ENCODE results near the gene PACS2.

The PACS2 gene

DNA sequence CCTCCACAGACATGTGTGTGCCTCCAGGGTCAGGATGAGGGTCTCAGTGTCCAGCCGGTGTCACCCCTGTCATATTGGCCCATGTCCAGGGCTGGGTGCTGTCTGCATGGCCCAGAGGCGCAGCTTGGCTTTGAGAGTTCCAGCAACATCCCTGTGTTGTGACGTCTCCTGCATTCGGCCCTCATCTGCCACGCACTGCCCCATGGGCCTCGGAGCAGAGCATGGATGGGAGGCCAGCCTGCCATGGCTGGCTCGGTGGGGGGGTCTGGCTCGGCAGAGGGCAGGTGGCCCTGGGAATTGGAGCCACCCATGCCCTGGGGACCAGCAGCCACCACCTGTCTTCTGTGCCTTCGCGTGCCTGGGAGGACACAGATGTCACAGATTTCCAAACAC, 73.0 kb downstream of the PACS2 start:
- Histone ChIP-seq H3K27ac (peak overlapping the region; percentile 18; the same call in 1 of the 2 replicates), H3K36me3 (peaks cover 54% of the 10 kb centered on the region), H3K9ac (0 out of 2 replicates have a peak overlapping the region, but pooled peaks have one; percentile 2), H3K4me1 (peaks cover 76% of the 10 kb centered on the region), H4K20me1 (peaks cover 13% of the 10 kb centered on the region; the same call in 1 of the 2 replicates), H3K4me2 (peak overlapping the region; percentile 89), H3K27me3 (no peaks in the 10 kb centered on the region), H3K4me3 (no peak overlapping the region), H3K9me3 (no peaks in the 10 kb centered on the region)
- no peak for TF ChIP-seq Cebpa-rat (IDR thresholded peaks at IDR 0.05)

- H3K4me2 ChIP-seq, result peak overlapping the region; percentile 89
- H3K9ac ChIP-seq, result peak overlapping the region; percentile 64
- peak overlapping the region; percentile 86 for H3K27ac ChIP-seq
- H3K4me3 ChIP-seq, result no peak overlapping the region
- no peaks in the 10 kb centered on the region for H3K9me3 ChIP-seq
- peaks cover 13% of the 10 kb centered on the region; the same call in 1 of the 2 replicates for H4K20me1 ChIP-seq
- peaks cover 84% of the 10 kb centered on the region for H3K4me1 ChIP-seq
- no peak for TF ChIP-seq Cebpa-rat (IDR thresholded peaks at IDR 0.05)
- no peaks in the 10 kb centered on the region for H3K27me3 ChIP-seq
- H3K36me3 ChIP-seq, result peaks cover 46% of the 10 kb centered on the region
Observed at GRCh38 chr14:105388110-105388951, 73.8 kb downstream of the PACS2 start.

- TF ChIP-seq Cebpa-rat (IDR thresholded peaks at IDR 0.05), result no peak
- Histone ChIP-seq H3K36me3 (peaks cover 39% of the 10 kb centered on the region), H3K4me2 (peak overlapping the region; percentile 89), H4K20me1 (peaks cover 13% of the 10 kb centered on the region; the same call in 1 of the 2 replicates), H3K27ac (peak overlapping the region; percentile 86), H3K9ac (peak overlapping the region; percentile 64), H3K4me3 (no peak overlapping the region), H3K4me1 (peaks cover 86% of the 10 kb centered on the region), H3K27me3 (no peaks in the 10 kb centered on the region), H3K9me3 (no peaks in the 10 kb centered on the region)
Observed at GRCh38 chr14:105388976-105389375, 74.4 kb downstream of the PACS2 start.

DNA sequence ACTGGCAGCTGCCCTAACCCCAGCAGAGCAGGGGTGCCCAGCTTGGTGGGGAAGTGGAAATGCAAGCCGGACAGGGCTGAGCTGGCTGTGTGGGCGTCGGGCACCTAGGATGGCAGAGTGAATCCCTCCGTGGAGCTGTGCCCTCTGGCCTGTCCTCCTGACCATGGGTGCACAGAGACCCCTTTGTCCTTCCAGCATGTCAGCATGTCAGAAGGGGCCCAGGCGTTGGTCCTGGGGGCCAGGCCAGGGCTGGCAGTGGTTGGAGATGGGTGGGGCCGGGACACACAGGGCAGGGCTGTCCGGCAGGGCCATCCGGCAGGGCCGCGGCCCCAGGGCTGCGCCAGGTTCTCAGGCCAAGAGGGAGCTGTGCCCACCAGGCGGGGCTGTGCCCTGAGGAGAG, 75.0 kb downstream of the PACS2 start:
- H3K4me3 ChIP-seq, result peak overlapping the region; percentile 1; the same call in 1 of the 2 replicates
- H3K9me3 ChIP-seq, result no peaks in the 10 kb centered on the region
- H3K9ac ChIP-seq, result peak overlapping the region; percentile 64
- H3K4me2 ChIP-seq, result peak overlapping the region; percentile 89
- H3K27me3 ChIP-seq, result no peaks in the 10 kb centered on the region
- peaks cover 91% of the 10 kb centered on the region for H3K4me1 ChIP-seq
- H3K36me3 ChIP-seq, result peaks cover 38% of the 10 kb centered on the region
- H3K27ac ChIP-seq, result peak overlapping the region; percentile 86
- peaks cover 13% of the 10 kb centered on the region; the same call in 1 of the 2 replicates for H4K20me1 ChIP-seq
- no peak for TF ChIP-seq Cebpa-rat (IDR thresholded peaks at IDR 0.05)

DNA sequence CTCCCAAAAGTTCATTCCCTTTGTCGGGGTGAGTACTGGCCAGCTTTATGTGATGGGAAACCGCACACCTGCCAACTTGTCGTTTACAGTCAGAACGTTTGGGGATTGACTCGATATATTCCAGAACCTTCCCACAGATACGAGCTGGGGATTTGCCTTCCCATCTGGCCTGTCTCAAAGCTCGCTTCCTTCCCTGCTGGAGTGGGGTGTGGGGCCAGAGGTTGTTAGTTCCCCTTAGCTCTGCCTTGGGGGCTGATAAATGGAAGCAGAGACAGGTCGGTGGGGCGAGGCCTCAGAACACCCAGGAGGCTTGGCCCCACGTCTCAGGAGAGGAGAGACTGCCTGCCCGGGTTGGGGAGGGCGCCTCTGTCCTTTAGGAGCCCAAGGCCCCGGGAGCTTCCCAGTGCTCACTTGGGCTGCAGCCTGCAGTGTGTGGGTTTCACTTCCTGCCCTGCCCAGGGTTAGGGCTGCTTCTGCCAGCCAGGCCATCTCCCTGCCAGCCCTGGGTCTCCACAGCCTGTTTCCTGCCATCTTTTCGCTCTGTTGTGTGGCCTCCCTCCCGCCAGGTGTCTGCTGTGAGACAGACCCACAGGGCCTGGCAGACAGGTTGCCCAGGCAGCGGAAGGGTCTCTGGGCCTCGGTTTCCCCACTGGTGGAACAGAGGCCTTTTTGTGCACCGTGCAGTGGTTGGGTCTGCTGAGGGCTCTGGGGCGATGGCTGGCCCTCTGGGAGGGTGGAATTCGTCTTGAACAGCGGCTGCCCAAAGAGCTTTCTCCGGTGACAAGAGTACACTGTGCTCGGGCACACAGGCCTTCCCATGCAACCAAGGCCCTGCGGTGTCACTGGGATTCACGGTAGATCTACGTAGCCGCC, 75.7 kb downstream of the PACS2 start:
- H3K4me1 ChIP-seq, result peaks cover 93% of the 10 kb centered on the region
- H3K9ac ChIP-seq, result peak overlapping the region; percentile 64
- peaks cover 31% of the 10 kb centered on the region for H3K36me3 ChIP-seq
- no peaks in the 10 kb centered on the region for H3K27me3 ChIP-seq
- TF ChIP-seq Cebpa-rat (IDR thresholded peaks at IDR 0.05), result no peak
- peaks cover 13% of the 10 kb centered on the region; the same call in 1 of the 2 replicates for H4K20me1 ChIP-seq
- no peaks in the 10 kb centered on the region for H3K9me3 ChIP-seq
- H3K4me2 ChIP-seq, result peak overlapping the region; percentile 89
- H3K4me3 ChIP-seq, result peak overlapping the region; percentile 1; the same call in 1 of the 2 replicates
- peak overlapping the region; percentile 86 for H3K27ac ChIP-seq

GRCh38 chr14:105390849-105391500, 76.4 kb downstream of the PACS2 start:
- TF ChIP-seq Cebpa-rat (IDR thresholded peaks at IDR 0.05), result no peak
- Histone ChIP-seq H3K9me3 (no peaks in the 10 kb centered on the region), H3K4me2 (peak overlapping the region; percentile 89), H4K20me1 (peaks cover 13% of the 10 kb centered on the region; the same call in 1 of the 2 replicates), H3K9ac (peak overlapping the region; percentile 64), H3K27me3 (no peaks in the 10 kb centered on the region), H3K4me1 (peaks cover 95% of the 10 kb centered on the region), H3K4me3 (0 out of 2 replicates have a peak overlapping the region, but pooled peaks have one; percentile 1), H3K36me3 (peaks cover 23% of the 10 kb centered on the region), H3K27ac (peak overlapping the region; percentile 86)

DNA sequence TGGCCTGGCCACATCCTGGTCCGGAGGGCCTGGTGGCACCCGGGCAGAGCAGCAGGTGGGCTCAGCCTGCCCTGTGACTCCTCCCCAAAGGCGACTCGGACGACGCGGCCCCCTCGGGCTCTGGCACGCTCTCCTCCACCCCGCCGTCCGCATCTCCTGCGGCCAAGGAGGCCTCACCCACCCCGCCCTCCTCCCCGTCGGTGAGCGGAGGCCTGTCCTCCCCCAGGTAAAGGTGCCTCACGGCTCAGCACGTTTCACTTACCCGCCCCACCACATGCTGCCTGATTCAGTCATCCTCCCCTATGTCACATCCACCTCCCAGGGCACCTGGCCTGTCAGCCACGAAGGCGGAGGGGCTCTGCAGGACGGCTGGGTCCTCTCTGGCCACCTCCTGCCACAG, 77.0 kb downstream of the PACS2 start:
- Histone ChIP-seq H3K4me2 (peak overlapping the region; percentile 89), H3K4me3 (no peak overlapping the region), H3K27me3 (no peaks in the 10 kb centered on the region), H3K9ac (peak overlapping the region; percentile 30; the same call in 1 of the 2 replicates), H3K4me1 (peaks cover 95% of the 10 kb centered on the region), H3K9me3 (no peaks in the 10 kb centered on the region), H4K20me1 (peaks cover 13% of the 10 kb centered on the region; the same call in 1 of the 2 replicates), H3K36me3 (peaks cover 18% of the 10 kb centered on the region), H3K27ac (peak overlapping the region; percentile 86)
- TF ChIP-seq Cebpa-rat (IDR thresholded peaks at IDR 0.05), result no peak

DNA sequence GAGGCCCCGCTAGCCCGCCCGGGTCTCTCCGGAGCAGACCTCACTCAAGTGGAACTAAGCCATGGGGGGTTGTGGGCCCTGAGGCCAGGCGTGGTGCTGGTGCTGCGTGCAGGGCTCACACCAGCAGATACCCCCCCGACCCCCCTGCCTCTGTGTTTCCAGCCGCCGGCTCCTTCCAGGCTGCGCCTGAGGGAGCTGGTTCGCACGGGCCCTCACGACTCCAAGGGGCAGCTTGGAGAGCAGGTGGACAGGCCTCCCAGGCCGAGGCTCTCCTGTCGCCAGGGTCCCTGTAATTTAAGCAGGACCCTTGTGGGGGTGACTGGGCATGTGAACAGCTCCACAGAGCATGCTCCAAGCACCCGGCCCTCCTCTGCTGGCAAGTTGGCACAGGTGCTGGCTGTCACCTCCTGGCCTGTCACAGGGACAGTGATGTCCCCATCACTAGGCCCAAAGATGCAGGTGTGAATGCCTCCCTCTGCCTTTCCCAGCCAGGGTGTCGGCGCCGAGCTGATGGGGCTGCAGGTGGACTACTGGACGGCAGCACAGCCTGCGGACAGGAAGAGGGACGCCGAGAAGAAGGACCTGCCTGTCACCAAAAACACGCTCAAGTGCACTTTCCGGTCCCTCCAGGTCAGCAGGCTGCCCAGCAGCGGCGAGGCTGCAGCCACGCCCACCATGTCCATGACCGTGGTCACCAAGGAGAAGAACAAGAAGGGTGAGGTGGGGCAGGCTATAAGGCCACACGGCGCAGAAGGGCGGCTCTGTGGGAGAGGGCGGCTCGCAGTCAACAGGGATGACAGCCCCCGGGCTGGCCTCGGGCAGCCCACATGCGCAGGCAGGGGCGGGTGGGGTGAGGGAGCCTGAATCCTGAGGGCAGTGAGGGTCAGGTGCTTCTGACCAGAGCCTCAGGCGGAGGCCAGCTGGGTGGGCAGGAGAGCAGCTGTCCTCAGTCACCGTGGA, 77.9 kb downstream of the PACS2 start:
- no peaks in the 10 kb centered on the region for H3K9me3 ChIP-seq
- H3K4me2 ChIP-seq, result peak overlapping the region; percentile 89
- peaks cover 12% of the 10 kb centered on the region; the same call in 1 of the 2 replicates for H4K20me1 ChIP-seq
- TF ChIP-seq Cebpa-rat (IDR thresholded peaks at IDR 0.05), result no peak
- peaks cover 9% of the 10 kb centered on the region for H3K36me3 ChIP-seq
- H3K4me3 ChIP-seq, result no peak overlapping the region
- peak overlapping the region; percentile 30; the same call in 1 of the 2 replicates for H3K9ac ChIP-seq
- peak overlapping the region; percentile 86 for H3K27ac ChIP-seq
- no peaks in the 10 kb centered on the region for H3K27me3 ChIP-seq
- peaks cover 95% of the 10 kb centered on the region for H3K4me1 ChIP-seq
